Thoracic aorta (tissue), 2 donors: ENCODE measurements around the gene AVL9. TPM values are rescaled to one million over a fixed set of nuclear protein-coding genes. Genes with fewer than 3 reads are reported as not detected.

Source experiments
- ATAC-seq: fragments of 150-250 bp; one replicate; pipeline ENCODE4 v1.8.0; 2017; ENCODE audit warnings: low read depth; ENCODE audit not compliant: insufficient number of reproducible peaks, low FRiP score
- DNase-seq: peaks from one replicate; pipeline ENCODE4 v3.0.0-alpha.2; 2020; ENCODE audit warnings: low spot score
- H3K27ac ChIP-seq, 2 donors: fragments of 200-600 bp; sonication (generic); 1 replicate in 1 of 2; 2 replicates in 1 of 2; pipeline ENCODE4 v1.5.1; 2016; ENCODE audit warnings: mild to moderate bottlenecking in 2 of 2, moderate library complexity in 2 of 2
- H3K27me3 ChIP-seq: fragments of 200-600 bp; sonication (generic); replicated peaks from 2 replicates; pipeline ENCODE4 v1.6.0; 2016; ENCODE audit warnings: mild to moderate bottlenecking; ENCODE audit not compliant: insufficient read depth
- H3K36me3 ChIP-seq: fragments of 200-600 bp; sonication (generic); one replicate; pipeline ENCODE4 v1.5.1; 2016
- H3K4me1 ChIP-seq, 2 donors: fragments of 200-600 bp; sonication (generic); 1 replicate in 1 of 2; 2 replicates in 1 of 2; pipeline versions ENCODE4 v1.5.1 to v1.6.0; 2016; ENCODE audit warnings: low read depth in 2 of 2, mild to moderate bottlenecking in 1 of 2; ENCODE audit not compliant: control insufficient read depth in 1 of 2
- H3K4me3 ChIP-seq: fragments of 200-600 bp; sonication (generic); 2 replicates; pipeline ENCODE4 v1.5.1; 2016; ENCODE audit warnings: mild to moderate bottlenecking
- H3K9me3 ChIP-seq: fragments of 200-600 bp; sonication (generic); 2 replicates; pipeline ENCODE4 v1.5.1; 2016
- total RNA-seq, 2 donors: library from RNA; depleted of rRNA; stranded (reverse); fragments of >200 nt; gene quantifications; one replicate each; pipeline versions ENCODE4 v1.1.0 to v1.2.3, GENCODE V29; 2016
- TF ChIP-seq, protein P1 (sequence below): fragments of 200-600 bp; sonication (generic); IDR thresholded peaks from one replicate; pipeline ENCODE4 v1.5.1; 2019; ENCODE audit warnings: antibody characterized with exemption

AVL9 gene
- total RNA-seq, 2 donors from 2014 or later: 18.3 to 19.5 TPM

- Histone ChIP-seq H3K4me3 (no peak overlapping the region), H3K9me3 (no peaks in the 10 kb centered on the region), H3K4me1 (peaks cover 18 to 20% of the 10 kb centered on the region in 2 donors), H3K36me3 (no peaks in the 10 kb centered on the region), H3K27ac (no peak overlapping the region), H3K27me3 (no peaks in the 10 kb centered on the region)
- TF ChIP-seq, protein P1, sequence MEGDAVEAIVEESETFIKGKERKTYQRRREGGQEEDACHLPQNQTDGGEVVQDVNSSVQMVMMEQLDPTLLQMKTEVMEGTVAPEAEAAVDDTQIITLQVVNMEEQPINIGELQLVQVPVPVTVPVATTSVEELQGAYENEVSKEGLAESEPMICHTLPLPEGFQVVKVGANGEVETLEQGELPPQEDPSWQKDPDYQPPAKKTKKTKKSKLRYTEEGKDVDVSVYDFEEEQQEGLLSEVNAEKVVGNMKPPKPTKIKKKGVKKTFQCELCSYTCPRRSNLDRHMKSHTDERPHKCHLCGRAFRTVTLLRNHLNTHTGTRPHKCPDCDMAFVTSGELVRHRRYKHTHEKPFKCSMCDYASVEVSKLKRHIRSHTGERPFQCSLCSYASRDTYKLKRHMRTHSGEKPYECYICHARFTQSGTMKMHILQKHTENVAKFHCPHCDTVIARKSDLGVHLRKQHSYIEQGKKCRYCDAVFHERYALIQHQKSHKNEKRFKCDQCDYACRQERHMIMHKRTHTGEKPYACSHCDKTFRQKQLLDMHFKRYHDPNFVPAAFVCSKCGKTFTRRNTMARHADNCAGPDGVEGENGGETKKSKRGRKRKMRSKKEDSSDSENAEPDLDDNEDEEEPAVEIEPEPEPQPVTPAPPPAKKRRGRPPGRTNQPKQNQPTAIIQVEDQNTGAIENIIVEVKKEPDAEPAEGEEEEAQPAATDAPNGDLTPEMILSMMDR: no peak
- no peak for DNase-seq
- no peak for ATAC-seq
Observed at GRCh38 chr7:32506266-32507054, 11.2 kb downstream of the AVL9 start.

GRCh38 chr7:32507414-32507813, 12.1 kb downstream of the AVL9 start:
- Histone ChIP-seq H3K27ac (no peak overlapping the region), H3K4me1 (peaks cover 9 to 15% of the 10 kb centered on the region in 2 donors), H3K36me3 (no peaks in the 10 kb centered on the region), H3K9me3 (no peaks in the 10 kb centered on the region), H3K4me3 (no peak overlapping the region), H3K27me3 (no peaks in the 10 kb centered on the region)
- ATAC-seq (no peak), DNase-seq (no peak)
- TF ChIP-seq, protein P1: no peak

DNA sequence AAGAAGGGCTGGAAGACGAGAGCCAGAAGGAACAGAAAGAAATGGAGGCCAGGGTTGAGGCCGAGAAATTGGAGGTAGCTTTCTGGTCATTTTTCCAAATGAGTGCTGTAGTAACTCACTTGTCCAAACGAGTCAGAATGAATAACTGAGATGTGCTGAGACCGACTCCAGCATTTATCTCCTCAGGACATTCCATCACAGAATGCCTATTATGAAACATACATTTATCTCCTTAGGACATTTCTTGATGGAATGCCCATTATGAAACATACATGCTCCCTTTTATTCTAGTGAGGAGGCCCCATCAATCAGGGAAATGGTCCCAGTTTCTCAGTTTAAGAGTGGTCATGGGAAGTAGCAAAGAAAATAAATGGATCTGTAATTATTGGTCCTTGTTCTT, 16.5 kb downstream of the AVL9 start:
- no peak for DNase-seq
- no peak overlapping the region for H3K27ac ChIP-seq
- no peak for ATAC-seq
- H3K27me3 ChIP-seq: no peaks in the 10 kb centered on the region
- no peak overlapping the region for H3K4me3 ChIP-seq
- TF ChIP-seq, protein P1: no peak
- no peaks in the 10 kb centered on the region for H3K9me3 ChIP-seq
- H3K4me1 ChIP-seq: peaks cover 4 to 21% of the 10 kb centered on the region in 2 donors
- H3K36me3 ChIP-seq: no peaks in the 10 kb centered on the region

- no peaks in the 10 kb centered on the region for H3K9me3 ChIP-seq
- TF ChIP-seq, protein P1: no peak
- no peak overlapping the region for H3K4me3 ChIP-seq
- H3K36me3 ChIP-seq: no peaks in the 10 kb centered on the region
- H3K4me1 ChIP-seq: peaks cover 4 to 21% of the 10 kb centered on the region in 2 donors
- DNase-seq: no peak
- no peak for ATAC-seq
- H3K27me3 ChIP-seq: no peaks in the 10 kb centered on the region
- no peak overlapping the region for H3K27ac ChIP-seq
Observed at GRCh38 chr7:32513210-32513609, 17.9 kb downstream of the AVL9 start.

DNA sequence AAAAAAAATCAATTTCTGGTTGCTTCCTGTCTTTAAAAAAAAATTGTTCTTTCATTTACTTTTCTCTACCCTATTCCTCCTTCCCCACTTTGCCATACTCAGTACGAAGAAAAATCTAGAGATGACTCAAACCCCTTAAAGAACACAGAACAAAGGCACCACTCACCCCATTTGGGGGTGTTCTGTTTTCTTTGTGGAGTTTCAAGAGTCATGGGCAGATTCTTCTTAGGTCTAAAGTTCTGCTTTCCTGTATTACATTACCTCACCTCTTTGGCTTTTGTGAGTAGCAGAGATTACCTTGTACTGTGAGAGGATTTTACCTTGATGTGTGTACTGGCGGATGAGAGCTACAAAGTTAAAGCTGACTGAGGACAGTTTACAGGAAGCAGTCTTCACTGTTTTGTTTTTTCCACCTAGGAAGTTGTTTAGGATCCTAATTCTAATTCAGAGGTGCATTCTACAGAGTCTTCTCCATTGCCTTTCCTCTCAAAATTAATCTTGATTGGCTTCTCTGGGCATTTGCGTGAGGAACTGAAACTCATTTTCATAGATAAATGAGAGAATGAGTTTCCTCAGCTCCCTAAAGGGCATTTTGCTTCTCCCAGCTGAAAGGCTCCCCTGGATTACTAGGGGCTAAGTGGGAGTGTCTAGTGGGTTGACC, 20.7 kb downstream of the AVL9 start:
- peaks cover 0 to 16% of the 10 kb centered on the region in 2 donors for H3K4me1 ChIP-seq
- no peaks in the 10 kb centered on the region for H3K36me3 ChIP-seq
- TF ChIP-seq, protein P1: no peak
- no peak overlapping the region for H3K4me3 ChIP-seq
- ATAC-seq (no peak), DNase-seq (no peak)
- H3K27ac ChIP-seq: no peak overlapping the region
- H3K9me3 ChIP-seq: no peaks in the 10 kb centered on the region
- no peaks in the 10 kb centered on the region for H3K27me3 ChIP-seq
